GM19238 (cell line): ENCODE data around the gene MAGEB6B.
"Not testable (repeated sequence)": the region's sequence is repeated elsewhere in the genome, so short reads cannot be mapped to it uniquely, and the experiment has no call there.

Source experiments
- DNase-seq: peaks from one replicate; pipeline ENCODE4 v3.0.0; 2011; ENCODE audit warnings: low spot score; ENCODE audit not compliant: insufficient read length

MAGEB6B gene, protein sequence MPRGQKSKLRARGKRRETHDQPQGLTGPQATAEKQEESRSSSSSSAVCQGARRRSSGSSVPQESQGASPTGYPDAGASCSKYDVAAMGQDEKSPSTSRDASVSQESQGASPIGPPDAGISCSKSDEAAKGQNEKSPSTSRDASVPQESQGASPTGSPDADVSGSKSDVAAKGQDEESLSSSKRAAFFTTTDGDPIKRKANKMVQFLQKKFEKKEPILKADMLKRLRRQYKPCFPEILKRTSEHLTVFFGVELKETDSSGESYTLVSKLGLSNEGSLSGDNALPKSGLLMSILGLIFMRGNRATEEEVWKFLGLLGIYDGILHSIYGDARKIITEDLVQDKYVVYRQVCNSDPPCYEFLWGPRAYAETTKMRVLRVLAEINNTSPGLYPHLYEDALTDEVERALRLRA

GRCh38 chrX:26160301-26160700, at the start of gene MAGEB6B:
TSS of gene MAGEB6B (plus strand) at chrX:26160601. CDS start at chrX:26160601, 0 bp downstream.
- DNase-seq, result no peak

DNA sequence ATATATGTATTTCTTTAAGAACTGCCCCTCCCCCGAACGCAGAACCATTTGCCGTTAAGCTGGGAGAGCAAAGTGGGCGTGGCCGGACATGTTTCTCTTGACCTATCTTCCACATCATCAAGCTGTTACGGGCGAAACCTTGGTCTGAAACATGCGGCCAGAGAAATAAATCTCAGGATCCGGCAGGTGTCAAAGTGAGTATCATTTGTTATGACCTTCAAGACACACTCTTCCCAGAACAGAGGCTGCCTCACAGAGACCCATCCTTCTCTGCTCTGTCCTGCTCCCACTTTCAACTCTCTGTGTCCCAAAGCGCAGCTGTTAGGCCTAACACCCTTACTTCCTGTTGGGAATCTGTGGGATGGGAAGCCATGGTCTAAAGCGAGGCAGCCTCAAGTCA, 22.1 kb upstream of the MAGEB6B start, which contains the start of gene MAGEB18:
TSS of gene MAGEB18 (plus strand) at position 70 of the 400 bp plus-strand sequence. CDS start 643 bp downstream, outside the sequence.
- no peak for DNase-seq

DNA sequence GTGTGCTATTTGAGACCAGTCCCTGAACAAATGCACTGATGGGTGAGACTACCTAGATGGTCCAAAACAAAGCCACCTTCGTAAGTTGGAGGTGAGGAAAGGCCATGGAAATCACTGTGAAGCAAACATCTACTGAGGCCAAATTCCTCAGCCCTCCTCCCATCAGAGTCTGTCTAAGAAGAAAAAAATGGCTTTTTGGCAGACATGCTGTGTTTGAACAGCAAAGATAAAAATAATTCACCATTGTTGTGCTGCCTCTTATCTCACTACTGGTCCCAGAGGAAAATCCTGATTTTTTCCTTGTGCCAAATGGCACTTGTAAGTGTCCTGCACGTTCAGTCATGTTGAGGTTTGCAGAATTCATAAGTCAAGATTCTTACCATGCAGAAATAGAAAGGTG, 14.4 kb upstream of the MAGEB6B start:
- DNase-seq, result no peak

GRCh38 chrX:26192204-26192603, 31.8 kb downstream of the MAGEB6B start, which contains the start of gene MAGEB6:
TSS of gene MAGEB6 (plus strand) at chrX:26192440. CDS start at chrX:26193847, 1,407 bp downstream.
- no peak for DNase-seq

DNA sequence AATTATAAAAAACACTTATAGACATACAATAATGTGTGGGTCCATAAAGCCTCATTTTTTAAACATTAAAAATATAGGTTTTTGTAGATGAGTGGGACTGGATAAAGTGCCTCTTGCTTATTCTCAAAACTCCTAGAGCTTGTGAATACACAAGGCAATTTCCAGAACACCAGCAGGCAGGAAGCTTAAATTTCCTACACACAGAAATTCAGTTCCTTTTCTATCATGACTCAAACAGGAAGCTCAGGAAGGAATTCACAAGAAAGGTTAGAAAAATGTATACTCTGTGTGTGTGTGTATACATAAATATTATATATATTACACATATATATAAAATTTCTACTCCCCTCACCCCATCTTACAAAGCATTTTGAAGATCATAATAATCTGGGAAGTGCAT, 43.2 kb downstream of the MAGEB6B start:
- no peak for DNase-seq

DNA sequence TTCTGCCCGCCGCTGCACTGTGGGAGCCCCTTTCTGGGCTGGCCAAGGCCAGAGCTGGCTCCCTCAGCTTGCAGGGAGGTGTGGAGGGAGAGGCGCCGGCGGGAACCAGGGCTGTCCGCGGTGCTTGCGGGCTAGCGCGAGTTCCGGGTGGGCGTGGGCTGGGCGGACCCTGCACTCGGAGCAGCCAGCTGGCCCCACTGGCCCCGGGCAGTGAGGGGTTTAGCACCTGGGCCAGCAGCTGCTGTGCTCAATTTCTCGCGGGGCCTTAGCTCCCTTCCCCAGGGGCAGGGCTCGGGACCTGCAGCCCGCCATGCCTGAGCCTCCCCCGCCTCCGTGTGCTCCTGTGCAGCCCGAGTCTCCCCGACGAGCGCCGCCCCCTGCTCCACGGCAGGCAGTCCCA, 44.3 kb downstream of the MAGEB6B start:
- DNase-seq, result not testable (repeated sequence)

- DNase-seq, result no peak
Observed at GRCh38 chrX:26208012-26208411, 47.6 kb downstream of the MAGEB6B start.
